ENCODE results near the gene FGD5. TPM values are rescaled to one million over a fixed set of nuclear protein-coding genes. Genes with fewer than 3 reads are reported as not detected.

Gene FGD5
- total and polyA plus RNA-seq, 9 of the 15 experiments (the other 6 are each of a cell fraction or from before 2014, with no cell fraction given), result 0.18 TPM; not detected in 8

GRCh38 chr3:14847613-14848541 is 29.1 kb downstream of the FGD5 start (continued):
- TF ChIP-seq ZNF318 (IDR thresholded peaks at IDR 0.05; ENCODE audit: borderline replicate concordance in 1 of 2, low read depth in 1 of 2), result no peak
- peak; percentile 85 to 86 for TF ChIP-seq FOXK2 (conservative IDR thresholded peaks at IDR 0.05 in 1 of 2, IDR thresholded peaks at IDR 0.05 in 1 of 2; ENCODE audit: low read depth in 2 of 2)
- peak; percentile 61; the same call in 1 of the 2 replicates for TF ChIP-seq DMBX1 (CRISPR knock-in tag; IDR thresholded peaks at IDR 0.05; ENCODE audit: borderline replicate concordance)
- TF ChIP-seq ZNF589 (CRISPR knock-in tag; IDR thresholded peaks at IDR 0.05; ENCODE audit: low read depth), result peak; percentile 60; the same call in 1 of the 2 replicates
- peak in 1 of 2 experiments; percentile 76; a peak in 1 of 4 replicates for TF ChIP-seq SRF (CRISPR knock-in tag; IDR thresholded peaks at IDR 0.05)
- no peak for TF ChIP-seq KDM4B (IDR thresholded peaks at IDR 0.05; ENCODE audit: borderline replicate concordance in 2 of 2, low read depth in 1 of 2)
- TF ChIP-seq TSHZ1 (CRISPR knock-in tag; IDR thresholded peaks at IDR 0.05), result no peak
- peak in 1 of 2 experiments; percentile 66; a peak in 1 of 3 replicates for TF ChIP-seq CBX3 (IDR thresholded peaks at IDR 0.05; ENCODE audit: borderline replicate concordance in 1 of 2, low read length in 2 of 2)
- TF ChIP-seq NFRKB (IDR thresholded peaks at IDR 0.05; ENCODE audit: low read depth), result peak; percentile 55; the same call in 1 of the 2 replicates
- 0 out of 4 replicates have a peak, but pooled peaks of 1 of the 2 experiments have one; percentile 10 for TF ChIP-seq RCOR1 (IDR thresholded peaks at IDR 0.05; ENCODE audit: borderline replicate concordance in 1 of 2, low read depth in 2 of 2, low read length in 2 of 2)
- TF ChIP-seq ZNF263 (CRISPR knock-in tag; IDR thresholded peaks at IDR 0.05; ENCODE audit: borderline replicate concordance), result peak; percentile 70; the same call in 1 of the 2 replicates
- peak; percentile 38; the same call in 1 of the 2 replicates for TF ChIP-seq ZNF584 (CRISPR knock-in tag; IDR thresholded peaks at IDR 0.05; ENCODE audit: low read depth)
- 0 out of 2 replicates have a peak, but pooled peaks have one; percentile 32 for TF ChIP-seq RB1 (IDR thresholded peaks at IDR 0.05; ENCODE audit: low read depth)

All from K562 (cell line).